ENCODE measurements around the gene CRYL1.
A peak's percentile ranks its signal among the peaks of the same experiment; 100 is the strongest.

CRYL1 gene

GRCh38 chr13:20528452-20528851, 2.8 kb upstream of the CRYL1 start:
- DNase-seq (ENCODE audit: low spot score): no peak

DNA sequence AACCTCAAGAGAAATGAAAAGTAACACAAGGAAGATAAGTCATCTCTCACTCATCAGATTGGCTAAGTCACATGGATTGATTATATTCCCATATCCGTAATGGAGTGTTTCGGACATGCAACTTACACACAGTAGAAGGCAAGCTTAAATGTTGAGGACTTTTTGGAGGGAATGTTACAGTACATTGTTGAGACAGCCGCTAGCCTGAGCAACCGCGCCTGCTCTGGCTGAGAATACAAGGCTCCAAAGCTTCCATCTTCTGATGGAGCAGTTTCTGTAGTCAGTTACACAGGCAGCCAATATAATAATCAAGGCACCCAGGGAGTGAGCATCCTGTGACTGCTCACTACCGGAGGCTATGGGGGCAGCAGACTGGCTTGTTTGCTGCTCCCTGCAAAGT, 1.0 kb upstream of the CRYL1 start:
- no peak for DNase-seq (ENCODE audit: low spot score)

DNA sequence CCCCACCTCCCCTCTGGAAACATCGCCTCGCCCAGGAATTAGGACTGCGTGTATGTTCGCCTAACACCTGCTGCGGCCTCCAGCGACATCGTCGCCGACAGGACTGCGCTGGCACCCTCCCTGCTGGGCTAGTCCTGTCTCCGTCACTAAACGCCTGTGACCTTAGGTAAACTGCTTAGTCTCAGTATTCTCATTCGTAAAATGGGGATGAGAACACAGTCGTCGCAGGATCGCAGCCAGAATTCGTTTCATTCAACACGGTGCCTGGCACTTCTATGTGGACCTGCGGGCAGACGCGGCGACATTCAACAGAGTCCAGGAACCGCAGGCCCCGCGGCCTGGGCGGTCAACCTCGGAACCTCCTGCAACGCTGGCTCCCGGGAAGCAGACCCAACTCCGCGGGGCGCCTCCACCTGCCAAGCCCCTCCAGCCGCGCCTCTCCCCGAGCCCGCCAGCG, 485 bp downstream of the CRYL1 start:
- no peak for DNase-seq (ENCODE audit: low spot score)

DNA sequence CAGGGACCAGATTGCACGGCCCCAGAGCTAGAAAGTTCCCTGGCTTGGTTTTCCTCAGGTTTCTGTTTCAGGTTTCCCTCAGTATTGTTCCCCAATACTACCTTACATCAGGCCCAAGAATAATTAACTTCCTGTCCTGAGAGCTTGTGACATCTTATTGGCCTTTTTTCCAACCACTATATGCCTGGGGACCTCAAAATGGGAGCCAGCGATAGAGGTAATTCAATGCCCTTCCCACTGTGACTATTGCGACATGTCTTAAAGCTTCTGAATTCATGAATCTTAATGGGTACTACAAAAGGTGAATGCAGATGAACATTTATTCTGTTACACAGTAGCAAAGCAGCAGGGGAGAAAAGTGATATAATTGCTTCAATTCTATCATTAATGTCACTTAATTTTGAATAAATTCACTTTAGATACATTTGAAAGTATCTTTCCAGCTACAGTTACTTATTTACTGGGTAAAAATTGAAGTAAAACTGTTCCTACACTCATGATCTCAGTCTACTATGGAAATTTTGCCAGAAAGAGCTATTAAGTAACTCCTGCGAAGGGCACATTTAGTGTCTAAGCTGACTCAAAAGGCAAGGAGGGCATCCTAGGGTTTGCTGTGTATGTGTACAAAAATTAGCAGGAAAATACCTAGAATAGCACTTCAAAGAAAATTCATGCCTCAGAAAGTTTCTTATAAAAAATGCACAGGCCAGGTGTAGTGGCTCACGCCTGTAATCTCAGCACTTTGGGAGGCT, 4.1 kb downstream of the CRYL1 start:
- no peak for DNase-seq (ENCODE audit: low spot score)

GRCh38 chr13:20519875-20520274, 5.8 kb downstream of the CRYL1 start:
- DNase-seq (ENCODE audit: low spot score): no peak

GRCh38 chr13:20518660-20519100, 7.0 kb downstream of the CRYL1 start:
- DNase-seq (ENCODE audit: low spot score): no peak

DNA sequence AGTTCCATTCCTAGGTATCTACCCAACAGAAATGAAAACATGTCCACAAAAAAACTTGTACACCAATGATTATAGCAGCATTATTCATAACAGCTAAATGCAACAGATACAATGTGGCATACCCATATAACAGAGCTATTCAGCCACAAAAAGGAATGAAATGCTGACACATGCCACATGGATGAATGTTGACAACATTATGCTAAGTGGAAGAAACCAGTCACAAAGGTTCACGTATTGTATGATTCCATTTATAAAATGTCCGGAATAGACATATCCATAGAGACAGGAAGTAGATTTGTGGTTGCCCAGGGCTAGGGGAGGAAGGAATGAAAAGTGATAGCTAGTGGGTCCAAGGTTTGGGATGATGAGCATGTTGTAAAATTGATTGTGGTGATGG, 10.8 kb downstream of the CRYL1 start:
- DNase-seq (ENCODE audit: low spot score): no peak

- no peak for DNase-seq (ENCODE audit: low spot score)
Observed at GRCh38 chr13:20513466-20513995, 12.1 kb downstream of the CRYL1 start.

DNA sequence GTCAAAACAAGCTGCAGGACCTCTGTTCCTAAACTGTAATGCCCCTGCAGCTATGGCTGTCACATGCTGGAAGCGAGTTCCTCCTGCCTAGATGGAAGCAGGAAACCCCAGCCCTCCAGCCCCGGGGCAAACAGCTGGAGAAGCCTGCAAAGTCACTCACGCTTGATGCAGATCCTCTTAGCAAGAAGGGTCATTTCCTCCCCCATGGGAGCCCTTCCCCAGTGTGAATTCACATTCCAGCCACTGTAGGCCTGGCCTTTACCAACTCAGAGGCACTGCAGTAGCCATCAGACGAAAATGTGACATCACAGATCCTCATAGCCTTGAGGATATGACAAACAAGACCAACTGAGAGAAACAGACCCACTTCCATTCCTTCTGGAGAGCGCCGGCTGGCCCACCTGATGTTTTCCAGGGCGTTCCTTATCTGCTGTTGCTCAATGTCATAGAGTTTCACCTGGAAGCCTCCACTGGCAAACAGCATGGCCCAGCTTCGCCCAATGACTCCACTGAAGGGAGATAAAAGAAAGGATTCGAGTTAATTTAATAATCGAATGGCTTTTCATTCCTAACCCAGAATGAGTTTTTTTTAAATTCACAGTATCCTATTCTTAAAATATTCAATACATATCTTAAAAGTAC, 13.5 kb downstream of the CRYL1 start:
- DNase-seq (ENCODE audit: low spot score): no peak

GRCh38 chr13:20506696-20507095, 19.0 kb downstream of the CRYL1 start:
- no peak for DNase-seq (ENCODE audit: low spot score)

GRCh38 chr13:20505405-20506366, 20.0 kb downstream of the CRYL1 start:
- no peak for DNase-seq (ENCODE audit: low spot score)

DNA sequence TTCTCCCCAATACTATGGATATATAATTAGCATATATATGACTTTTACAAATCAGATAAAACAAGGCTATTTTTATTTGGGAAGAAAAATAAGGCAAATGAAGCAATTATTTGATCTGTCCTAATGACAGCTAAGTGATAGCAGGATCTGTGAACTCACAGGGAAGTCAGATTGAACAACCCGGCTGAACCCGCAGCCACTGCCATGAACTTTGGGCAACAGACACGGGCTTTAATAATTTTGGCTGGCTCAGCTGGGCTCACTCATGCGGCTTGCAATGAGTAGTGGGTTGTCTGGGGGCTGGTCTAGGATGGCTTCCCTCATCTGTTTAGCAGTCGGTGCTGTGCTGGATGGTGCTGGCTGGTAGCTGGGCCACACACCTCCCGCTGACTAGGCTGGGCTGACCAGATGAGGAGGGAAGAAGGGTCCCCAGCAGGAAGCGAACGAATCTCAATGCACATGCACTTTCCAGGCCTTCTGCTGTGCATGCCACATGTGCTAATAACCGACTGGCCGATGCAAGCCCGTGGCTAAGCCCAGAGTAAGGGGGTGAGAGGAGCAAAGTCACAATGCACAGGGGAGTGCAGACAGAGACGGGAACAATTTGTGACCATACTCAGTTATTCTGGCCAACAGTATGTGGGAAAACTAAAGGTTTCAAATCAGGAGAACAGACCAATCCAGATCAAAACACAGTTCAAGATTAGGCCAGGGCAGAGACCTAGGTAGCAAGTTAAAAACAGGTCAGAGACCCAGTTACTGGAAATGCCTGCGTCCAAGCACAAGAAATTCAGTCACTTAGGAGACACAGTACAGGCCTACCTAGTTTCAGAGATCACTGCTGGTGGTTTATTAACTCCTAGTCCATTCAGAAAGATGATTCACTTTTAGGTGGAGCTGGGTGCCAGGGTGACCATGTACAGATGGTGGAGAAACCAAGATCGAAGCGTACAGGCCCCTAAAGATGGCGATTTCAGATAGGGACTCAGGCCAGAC, 22.3 kb downstream of the CRYL1 start:
- no peak for DNase-seq (ENCODE audit: low spot score)

DNA sequence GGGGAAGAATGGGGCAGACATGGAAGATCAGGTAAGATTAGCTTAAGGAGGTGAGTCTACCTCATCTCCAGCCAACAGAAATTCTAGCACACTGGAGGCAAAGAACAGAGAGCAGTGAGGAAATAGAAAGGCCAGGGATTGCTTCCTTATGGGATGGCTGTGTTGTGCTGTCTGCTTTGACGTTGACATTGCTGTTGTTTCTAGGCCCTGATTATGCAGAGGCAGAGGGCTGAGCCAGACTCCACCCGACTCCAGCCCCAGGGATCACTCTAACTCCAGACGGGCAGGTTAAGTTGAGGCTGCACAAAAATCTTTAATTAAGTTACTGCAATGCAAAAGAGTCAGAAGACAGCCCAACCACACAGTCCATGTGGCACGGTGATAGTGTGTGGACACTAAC, 24.1 kb downstream of the CRYL1 start:
- no peak for DNase-seq (ENCODE audit: low spot score)

GRCh38 chr13:20501120-20501519, 24.5 kb downstream of the CRYL1 start:
- no peak for DNase-seq (ENCODE audit: low spot score)

- no peak for DNase-seq (ENCODE audit: low spot score)
Observed at GRCh38 chr13:20499986-20500385, 25.7 kb downstream of the CRYL1 start.

DNA sequence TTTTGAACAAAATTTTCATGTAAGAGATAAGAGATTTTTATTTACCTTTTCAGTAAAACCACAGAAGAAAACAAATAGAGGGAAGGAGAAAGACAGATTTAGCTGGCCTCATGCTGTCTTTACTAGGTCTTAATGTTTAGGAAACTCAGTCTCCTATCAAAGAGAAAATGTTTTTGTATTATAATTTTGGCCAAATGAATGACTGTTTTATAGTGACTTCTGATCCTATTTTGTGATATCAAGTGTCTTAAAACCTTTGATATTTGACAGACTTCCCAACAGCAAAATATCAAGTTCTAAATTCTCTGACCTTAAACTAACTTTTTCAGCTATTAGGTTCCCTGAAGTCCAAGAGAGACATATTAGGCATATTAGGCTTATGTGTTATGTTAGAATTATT, 27.0 kb downstream of the CRYL1 start:
- DNase-seq (ENCODE audit: low spot score): no peak

DNA sequence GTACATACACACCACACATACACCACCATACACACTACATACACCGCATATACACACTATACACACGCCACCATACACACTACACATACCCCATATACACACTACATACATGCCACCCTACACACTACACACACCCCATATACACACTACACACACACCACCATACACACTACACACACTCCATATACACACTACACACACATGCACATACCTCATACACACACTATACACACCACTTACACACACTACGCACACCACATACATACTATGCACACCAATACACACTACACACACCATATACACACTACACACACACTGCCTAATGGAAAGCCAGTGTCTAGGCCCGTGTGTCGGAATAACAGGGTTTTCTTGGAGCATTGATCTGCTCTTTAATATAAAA, 27.5 kb downstream of the CRYL1 start:
- DNase-seq (ENCODE audit: low spot score): no peak

GRCh38 chr13:20497006-20497775, 28.5 kb downstream of the CRYL1 start:
- no peak for DNase-seq (ENCODE audit: low spot score)

- peak; percentile 65 for DNase-seq (ENCODE audit: low spot score)
Observed at GRCh38 chr13:20495087-20496023, 30.3 kb downstream of the CRYL1 start.

All from COLO829 (cell line).